Measurements from ENCODE around the gene HS6ST3. TPM values are rescaled to one million over a fixed set of nuclear protein-coding genes. Genes with fewer than 3 reads are reported as not detected.

Gene HS6ST3
- total RNA-seq, 1 donor from 2014 or later, result under 0.01 TPM

GRCh38 chr13:96782186-96782585 is 692.3 kb downstream of the HS6ST3 start:
- Histone ChIP-seq H3K4me3 (ENCODE audit: low read depth, low read length) (no peak overlapping the region), H3K27me3 (ENCODE audit: control insufficient read depth, insufficient read depth, low read length) (no peaks in the 10 kb centered on the region), H3K36me3 (ENCODE audit: control insufficient read depth, insufficient read depth, low read length) (no peaks in the 10 kb centered on the region)
- no peak for TF ChIP-seq CTCF (IDR thresholded peaks at IDR 0.05; ENCODE audit: insufficient read depth, low read length, severe bottlenecking)
- FAIRE-seq (no peak), DNase-seq (ENCODE audit: low read depth) (no peak)

DNA sequence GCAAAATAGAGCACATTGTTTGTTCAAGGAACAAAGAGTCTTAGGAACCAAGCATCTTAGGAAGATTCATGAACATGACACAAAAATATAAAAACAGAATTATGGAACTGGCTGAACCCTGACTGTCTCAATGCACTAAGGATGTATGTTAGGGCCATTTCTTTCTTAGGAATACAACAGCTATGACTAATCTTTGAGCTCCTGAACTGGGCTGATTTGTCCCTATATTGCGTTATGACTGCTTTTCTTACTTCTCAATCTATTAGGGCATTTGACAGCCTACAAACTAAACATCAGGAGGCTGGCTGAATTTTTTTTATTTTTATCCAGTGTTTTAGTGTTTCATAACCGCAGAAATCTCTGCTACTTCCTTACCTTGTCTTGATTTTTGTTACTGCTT is 693.1 kb downstream of the HS6ST3 start:
- Histone ChIP-seq H3K4me3 (ENCODE audit: low read depth, low read length) (no peak overlapping the region), H3K27me3 (ENCODE audit: control insufficient read depth, insufficient read depth, low read length) (no peaks in the 10 kb centered on the region), H3K36me3 (ENCODE audit: control insufficient read depth, insufficient read depth, low read length) (no peaks in the 10 kb centered on the region)
- no peak for DNase-seq (ENCODE audit: low read depth)
- TF ChIP-seq CTCF (IDR thresholded peaks at IDR 0.05; ENCODE audit: insufficient read depth, low read length, severe bottlenecking), result no peak
- FAIRE-seq, result no peak

GRCh38 chr13:96783511-96783910 is 693.6 kb downstream of the HS6ST3 start:
- no peak for TF ChIP-seq CTCF (IDR thresholded peaks at IDR 0.05; ENCODE audit: insufficient read depth, low read length, severe bottlenecking)
- H3K36me3 ChIP-seq (ENCODE audit: control insufficient read depth, insufficient read depth, low read length), result no peaks in the 10 kb centered on the region
- no peak for DNase-seq (ENCODE audit: low read depth)
- no peak for FAIRE-seq
- no peaks in the 10 kb centered on the region for H3K27me3 ChIP-seq (ENCODE audit: control insufficient read depth, insufficient read depth, low read length)
- no peak overlapping the region for H3K4me3 ChIP-seq (ENCODE audit: low read depth, low read length)

DNA sequence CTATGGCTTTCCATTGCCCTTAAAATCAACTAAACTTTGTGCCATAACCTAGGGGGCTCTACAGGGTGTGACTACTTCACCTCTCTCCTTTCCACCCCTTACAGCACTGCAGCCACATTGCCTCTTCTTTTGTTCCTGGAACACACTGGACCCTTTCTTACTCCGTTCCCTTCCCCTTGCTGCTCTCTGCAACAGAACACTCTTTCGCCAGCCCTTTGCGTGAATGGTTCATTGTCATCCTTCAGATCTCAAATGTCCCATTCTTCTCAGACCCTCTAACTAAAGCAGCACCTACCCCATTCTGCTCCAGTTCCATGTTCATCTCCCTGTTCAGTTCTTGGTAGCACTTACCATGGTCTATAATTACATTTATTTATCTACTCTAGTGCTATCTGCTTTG is 696.1 kb downstream of the HS6ST3 start:
- no peak for DNase-seq (ENCODE audit: low read depth)
- FAIRE-seq, result no peak
- no peaks in the 10 kb centered on the region for H3K27me3 ChIP-seq (ENCODE audit: control insufficient read depth, insufficient read depth, low read length)
- TF ChIP-seq CTCF (IDR thresholded peaks at IDR 0.05; ENCODE audit: insufficient read depth, low read length, severe bottlenecking), result no peak
- no peaks in the 10 kb centered on the region for H3K36me3 ChIP-seq (ENCODE audit: control insufficient read depth, insufficient read depth, low read length)
- no peak overlapping the region for H3K4me3 ChIP-seq (ENCODE audit: low read depth, low read length)

- Histone ChIP-seq H3K36me3 (ENCODE audit: control insufficient read depth, insufficient read depth, low read length) (no peaks in the 10 kb centered on the region), H3K4me3 (ENCODE audit: low read depth, low read length) (no peak overlapping the region), H3K27me3 (ENCODE audit: control insufficient read depth, insufficient read depth, low read length) (no peaks in the 10 kb centered on the region)
- no peak for DNase-seq (ENCODE audit: low read depth)
- TF ChIP-seq CTCF (IDR thresholded peaks at IDR 0.05; ENCODE audit: insufficient read depth, low read length, severe bottlenecking), result no peak
- FAIRE-seq, result no peak
These were observed 702.3 kb downstream of the HS6ST3 start for GRCh38 chr13:96792188-96792587.

DNA sequence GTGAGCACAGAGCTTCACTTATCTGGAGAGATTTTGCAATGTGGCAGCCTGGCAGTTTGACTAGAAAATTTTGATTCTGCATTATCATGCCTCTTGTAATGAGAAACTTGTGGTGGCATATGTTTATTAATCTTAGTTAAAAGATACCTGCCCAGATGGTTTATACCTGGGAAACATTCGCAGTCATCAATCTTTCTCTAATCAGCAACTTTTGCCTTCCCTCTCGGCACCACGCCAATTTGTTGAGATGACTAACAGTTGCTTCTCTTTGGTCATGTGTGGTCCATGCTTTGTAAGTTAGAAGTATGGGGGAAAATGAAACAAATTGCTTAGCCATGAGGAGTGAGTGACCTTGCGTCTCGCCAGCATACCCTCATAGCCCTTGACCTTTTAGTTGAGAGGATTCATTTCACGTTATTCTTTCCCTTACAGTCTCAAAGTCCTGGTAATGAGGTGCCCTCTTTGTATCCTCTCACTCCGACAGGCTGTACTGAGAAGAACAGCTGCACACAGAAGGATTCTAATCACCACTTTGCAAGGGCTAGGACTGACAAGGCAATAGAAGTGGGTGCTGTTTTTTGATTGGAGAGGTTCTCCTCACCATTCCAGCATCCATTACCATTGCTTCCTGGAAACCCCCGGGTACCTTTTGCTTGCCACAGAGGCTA is 703.0 kb downstream of the HS6ST3 start:
- H3K27me3 ChIP-seq (ENCODE audit: control insufficient read depth, insufficient read depth, low read length), result no peaks in the 10 kb centered on the region
- no peak for DNase-seq (ENCODE audit: low read depth)

More for the DNA sequence above, 703.0 kb downstream of the HS6ST3 start:
- H3K4me3 ChIP-seq (ENCODE audit: low read depth, low read length), result no peak overlapping the region
- TF ChIP-seq CTCF (IDR thresholded peaks at IDR 0.05; ENCODE audit: insufficient read depth, low read length, severe bottlenecking), result no peak
- FAIRE-seq, result no peak
- no peaks in the 10 kb centered on the region for H3K36me3 ChIP-seq (ENCODE audit: control insufficient read depth, insufficient read depth, low read length)

Measured in bronchial epithelial cell (primary cell).